ENCODE data around the gene SLC39A7. TPM values are rescaled to one million over a fixed set of nuclear protein-coding genes. Genes with fewer than 3 reads are reported as not detected.

The SLC39A7 gene
- polyA plus RNA-seq, 1 donor (not counting 4 experiments of a cell fraction or from before 2014, with no cell fraction given): 54.0 TPM

GRCh38 chr6:33154349-33154748, 46.3 kb upstream of the SLC39A7 start:
- Histone ChIP-seq H4K20me1 (ENCODE audit: control insufficient read depth, extremely low read depth, insufficient read depth, low read length) (no peaks in the 10 kb centered on the region), H3K9me3 (ENCODE audit: control insufficient read depth, low read depth, low read length) (no peaks in the 10 kb centered on the region), H3K27me3 (ENCODE audit: control insufficient read depth, extremely low read depth, insufficient read depth, low read length) (no peaks in the 10 kb centered on the region), H3K27ac (ENCODE audit: control insufficient read depth, insufficient read depth, low read length) (no peak overlapping the region), H3K9ac (ENCODE audit: control insufficient read depth, extremely low read depth, insufficient read depth, low read length) (no peak overlapping the region), H3K4me1 (ENCODE audit: control insufficient read depth, extremely low read depth, insufficient read depth, low read length) (no peaks in the 10 kb centered on the region), H3K4me3 (ENCODE audit: control insufficient read depth in 2 of 3, extremely low read depth in 1 of 3, insufficient read depth in 2 of 3, low read depth in 1 of 3, low read length in 3 of 3) (no peak overlapping the region), H2AFZ (ENCODE audit: control insufficient read depth, low read length) (no peak overlapping the region), H3K4me2 (ENCODE audit: control insufficient read depth, extremely low read depth, insufficient read depth, low read depth, low read length) (no peak overlapping the region), H3K79me2 (ENCODE audit: control insufficient read depth, insufficient read depth, low read length) (no peaks in the 10 kb centered on the region), H3K36me3 (ENCODE audit: control insufficient read depth in 2 of 2, extremely low read depth in 1 of 2, insufficient read depth in 2 of 2, low read length in 2 of 2) (no peaks in the 10 kb centered on the region), H3K9me1 (ENCODE audit: control insufficient read depth, extremely low read depth, insufficient read depth, low read length) (no peaks in the 10 kb centered on the region)
- TF ChIP-seq EZH2 (IDR thresholded peaks at IDR 0.05; ENCODE audit: low read length): no peak
- TF ChIP-seq CTCF (optimal IDR thresholded peaks at IDR 0.05 in 1 of 3, IDR thresholded peaks at IDR 0.05 in 1 of 3, conservative IDR thresholded peaks at IDR 0.05 in 1 of 3; ENCODE audit: extremely low read depth in 1 of 3, insufficient read depth in 2 of 3, low read length in 3 of 3): no peak
- FAIRE-seq (no peak), DNase-seq (ENCODE audit: low read depth, low spot score) (no peak)
- dilution Hi-C loops (cut with MboI; ENCODE audit: extremely low pct_ligation_motif_present, low sequenced_read_pairs): no loop called here

DNA sequence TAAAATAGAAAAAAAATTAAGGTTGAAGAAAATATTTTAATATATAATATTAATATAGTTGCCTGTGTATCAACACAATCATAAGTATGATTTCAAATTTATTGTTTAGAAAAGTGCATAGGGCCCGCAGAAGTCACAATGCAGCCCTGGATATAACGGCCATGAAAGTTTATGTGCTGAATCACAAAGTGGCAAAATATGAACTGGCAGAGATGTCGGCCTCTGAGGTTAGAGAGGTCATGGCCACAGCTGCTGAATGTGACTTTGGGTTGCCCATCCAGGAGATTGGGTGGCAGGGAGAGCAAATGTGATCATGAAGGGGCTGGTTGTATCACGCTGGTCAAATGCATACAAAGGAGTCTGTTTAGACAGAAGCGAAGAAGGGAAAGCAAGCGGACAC, 44.1 kb upstream of the SLC39A7 start:
- Histone ChIP-seq H3K4me3 (ENCODE audit: control insufficient read depth in 2 of 3, extremely low read depth in 1 of 3, insufficient read depth in 2 of 3, low read depth in 1 of 3, low read length in 3 of 3) (no peak overlapping the region), H3K4me2 (ENCODE audit: control insufficient read depth, extremely low read depth, insufficient read depth, low read depth, low read length) (no peak overlapping the region), H3K27me3 (ENCODE audit: control insufficient read depth, extremely low read depth, insufficient read depth, low read length) (no peaks in the 10 kb centered on the region), H2AFZ (ENCODE audit: control insufficient read depth, low read length) (no peak overlapping the region), H3K9me1 (ENCODE audit: control insufficient read depth, extremely low read depth, insufficient read depth, low read length) (no peaks in the 10 kb centered on the region), H3K27ac (ENCODE audit: control insufficient read depth, insufficient read depth, low read length) (no peak overlapping the region), H4K20me1 (ENCODE audit: control insufficient read depth, extremely low read depth, insufficient read depth, low read length) (no peaks in the 10 kb centered on the region), H3K9ac (ENCODE audit: control insufficient read depth, extremely low read depth, insufficient read depth, low read length) (no peak overlapping the region), H3K79me2 (ENCODE audit: control insufficient read depth, insufficient read depth, low read length) (no peaks in the 10 kb centered on the region), H3K4me1 (ENCODE audit: control insufficient read depth, extremely low read depth, insufficient read depth, low read length) (no peaks in the 10 kb centered on the region), H3K9me3 (ENCODE audit: control insufficient read depth, low read depth, low read length) (no peaks in the 10 kb centered on the region), H3K36me3 (ENCODE audit: control insufficient read depth in 2 of 2, extremely low read depth in 1 of 2, insufficient read depth in 2 of 2, low read length in 2 of 2) (no peaks in the 10 kb centered on the region)
- FAIRE-seq (no peak), DNase-seq (ENCODE audit: low read depth, low spot score) (no peak)
- dilution Hi-C loops (cut with MboI; ENCODE audit: extremely low pct_ligation_motif_present, low sequenced_read_pairs): no loop called here
- TF ChIP-seq CTCF (optimal IDR thresholded peaks at IDR 0.05 in 1 of 3, IDR thresholded peaks at IDR 0.05 in 1 of 3, conservative IDR thresholded peaks at IDR 0.05 in 1 of 3; ENCODE audit: extremely low read depth in 1 of 3, insufficient read depth in 2 of 3, low read length in 3 of 3) (no peak), EZH2 (IDR thresholded peaks at IDR 0.05; ENCODE audit: low read length) (no peak)
